CD4-positive, alpha-beta T cell treated with Interferon alpha-2 for 1 hour (primary cell): ENCODE data around the gene DDRGK1.
A peak's percentile ranks its signal among the peaks of the same experiment; 100 is the strongest.
"Not testable (repeated sequence)": the region's sequence is repeated elsewhere in the genome, so short reads cannot be mapped to it uniquely, and the experiment has no call there.

ENCODE experiments used
- DNase-seq, 2 donors: peaks; one replicate each; pipeline ENCODE4 v3.0.0-alpha.2; 2020 to 2022

Gene DDRGK1

GRCh38 chr20:3163099-3164042, 41.1 kb downstream of the DDRGK1 start:
- no peak for DNase-seq

GRCh38 chr20:3162080-3162611, 42.3 kb downstream of the DDRGK1 start:
- DNase-seq = no peak

- no peak for DNase-seq
These were observed 43.0 kb downstream of the DDRGK1 start for GRCh38 chr20:3161316-3162079.

GRCh38 chr20:3160418-3160817, 44.1 kb downstream of the DDRGK1 start:
- DNase-seq = no peak

- DNase-seq = peak in 1 of 2 donors; percentile 34
These were observed 45.5 kb downstream of the DDRGK1 start for GRCh38 chr20:3158968-3159431.

GRCh38 chr20:3157817-3158216, 46.7 kb downstream of the DDRGK1 start:
- DNase-seq = no peak

GRCh38 chr20:3156811-3157619, 47.5 kb downstream of the DDRGK1 start:
- DNase-seq = peak in 1 of 2 donors; percentile 51

- not testable (repeated sequence) for DNase-seq
These were observed 52.3 kb downstream of the DDRGK1 start for GRCh38 chr20:3152057-3152644.

- DNase-seq = no peak
These were observed 53.6 kb downstream of the DDRGK1 start for GRCh38 chr20:3150908-3151307.

- DNase-seq = no peak
These were observed 57.6 kb downstream of the DDRGK1 start for GRCh38 chr20:3146732-3147341.

- DNase-seq = no peak
These were observed 62.7 kb downstream of the DDRGK1 start for GRCh38 chr20:3141757-3142156.
